ENCODE measurements around the gene IGFBP6.

Gene IGFBP6

DNA sequence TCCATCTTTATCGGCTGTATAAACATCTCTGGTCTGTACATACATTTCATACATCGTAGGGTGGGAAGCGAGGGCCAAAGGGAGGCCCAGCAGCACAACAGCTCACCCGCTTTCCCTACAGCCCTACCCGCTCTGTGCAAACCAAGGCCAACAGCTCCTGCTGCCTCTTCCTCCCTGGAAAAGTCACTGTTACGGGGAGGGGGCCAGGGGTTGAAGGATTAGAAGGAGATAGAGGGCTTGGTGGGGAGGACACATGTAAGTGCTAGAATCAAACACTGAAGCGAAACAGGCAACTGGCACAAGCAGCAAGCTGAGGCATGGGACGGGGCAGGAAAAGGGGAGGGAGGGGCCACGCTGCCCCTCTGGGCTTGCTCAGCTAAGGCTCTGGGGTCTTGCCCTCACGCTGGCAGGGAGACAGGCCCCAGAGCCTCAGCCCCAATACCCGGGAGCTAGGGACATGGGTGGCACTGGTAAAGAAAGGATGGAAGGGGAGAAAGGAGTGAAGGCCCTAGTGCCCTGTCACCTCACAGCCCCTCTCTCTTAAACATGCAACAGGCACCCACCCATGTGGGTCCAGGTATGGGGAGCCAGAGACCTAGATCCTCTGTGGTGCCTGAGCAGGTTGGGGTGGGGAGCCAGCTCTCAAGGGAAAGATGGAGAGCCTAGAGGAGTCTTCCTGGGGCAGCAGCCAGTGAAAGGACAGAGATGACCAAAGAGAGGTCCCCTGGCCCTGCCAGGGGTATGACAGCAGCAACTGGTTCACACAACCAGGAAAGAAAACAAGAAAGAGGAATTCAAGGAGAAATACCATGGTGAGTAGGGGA, 32.6 kb upstream of the IGFBP6 start:
- H4K8ac ChIP-seq (ENCODE audit: low read depth, low read length) = no peak overlapping the region
- H3K4ac ChIP-seq (ENCODE audit: low read length) = no peak overlapping the region
- no peak overlapping the region for H3K14ac ChIP-seq (ENCODE audit: low read length)
- no peaks in the 10 kb centered on the region for H3K9me3 ChIP-seq (replicated peaks in 1 of 2; ENCODE audit: control insufficient read depth in 2 of 2, insufficient read depth in 1 of 2, low read depth in 1 of 2, low read length in 2 of 2)
- H2BK120ac ChIP-seq (ENCODE audit: low read depth, low read length) = no peak overlapping the region
- H3K36me3 ChIP-seq (replicated peaks in 1 of 2; ENCODE audit: control insufficient read depth in 2 of 2, insufficient read depth in 2 of 2, low read length in 2 of 2) = peaks cover 3 to 6% of the 10 kb centered on the region in 2 donors
- no peak overlapping the region for H3K9ac ChIP-seq (ENCODE audit: low read depth, low read length, poor library complexity)
- H2BK5ac ChIP-seq (ENCODE audit: low read length) = no peak overlapping the region
- H3K27ac ChIP-seq (replicated peaks; ENCODE audit: low read length) = no peak overlapping the region
- no peak overlapping the region for H3K4me2 ChIP-seq (ENCODE audit: insufficient read depth, low read length, poor library complexity, severe bottlenecking)
- no peak overlapping the region for H4K91ac ChIP-seq (ENCODE audit: low read depth, low read length, poor library complexity)
- H3K4me1 ChIP-seq (ENCODE audit: control insufficient read depth in 2 of 2, insufficient read depth in 1 of 2, low read depth in 1 of 2, low read length in 2 of 2) = peaks cover 0 to 8% of the 10 kb centered on the region in 2 donors
- H3K79me1 ChIP-seq (ENCODE audit: low read depth, low read length) = no peaks in the 10 kb centered on the region
- no peak overlapping the region for H3K18ac ChIP-seq (ENCODE audit: low read length)
- no peak overlapping the region for H2AFZ ChIP-seq (ENCODE audit: low read length)
- no peak overlapping the region for H2BK12ac ChIP-seq (ENCODE audit: low read length)
- H3K4me3 ChIP-seq (ENCODE audit: low read length in 2 of 2) = no peak overlapping the region
- H2AK5ac ChIP-seq (ENCODE audit: low read depth, low read length) = no peak overlapping the region
- H2BK15ac ChIP-seq (ENCODE audit: low read length) = no peak overlapping the region
- H3K27me3 ChIP-seq (ENCODE audit: control insufficient read depth in 3 of 3, insufficient read depth in 3 of 3, low read depth in 1 of 3, low read length in 3 of 3) = no peaks in the 10 kb centered on the region
- H3K23ac ChIP-seq (ENCODE audit: low read depth, low read length, poor library complexity) = no peak overlapping the region
- no peak for DNase-seq (ENCODE audit: low spot score)
- WGBS, 2 donors (ENCODE audit: extremely low coverage in 2 of 2, insufficient read length in 2 of 2, insufficient replicate concordance in 1 of 2) = no CpG with 5 or more reads among the region's 11 CpGs

DNA sequence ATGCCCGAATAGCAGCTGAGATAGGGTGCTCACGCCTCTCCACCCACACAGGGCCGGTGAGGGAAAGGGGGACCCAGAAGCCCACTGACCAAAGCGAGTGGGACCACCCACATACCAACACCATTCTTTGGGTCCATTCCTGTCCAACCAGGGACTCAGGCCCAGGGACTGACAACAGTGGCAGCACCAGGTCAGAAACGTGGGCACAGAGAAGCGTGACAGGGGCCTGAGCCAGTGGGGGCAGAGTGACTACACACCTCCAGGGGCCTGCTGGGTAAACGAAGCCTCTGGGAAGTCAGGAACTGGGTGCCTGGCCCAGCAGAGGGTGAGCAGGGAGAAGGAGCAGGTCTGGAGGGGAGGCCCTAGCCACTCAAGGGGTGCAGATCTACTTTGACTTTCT, 32.0 kb upstream of the IGFBP6 start:
- no CpG with 5 or more reads among the region's 7 CpGs for WGBS, 2 donors (ENCODE audit: extremely low coverage in 2 of 2, insufficient read length in 2 of 2, insufficient replicate concordance in 1 of 2)
- no peak overlapping the region for H3K14ac ChIP-seq (ENCODE audit: low read length)
- no peak overlapping the region for H2AFZ ChIP-seq (ENCODE audit: low read length)
- peaks cover 0 to 9% of the 10 kb centered on the region in 2 donors for H3K4me1 ChIP-seq (ENCODE audit: control insufficient read depth in 2 of 2, insufficient read depth in 1 of 2, low read depth in 1 of 2, low read length in 2 of 2)
- H2BK15ac ChIP-seq (ENCODE audit: low read length) = no peak overlapping the region
- no peak overlapping the region for H2BK120ac ChIP-seq (ENCODE audit: low read depth, low read length)
- H3K23ac ChIP-seq (ENCODE audit: low read depth, low read length, poor library complexity) = no peak overlapping the region
- H3K18ac ChIP-seq (ENCODE audit: low read length) = no peak overlapping the region
- H3K9ac ChIP-seq (ENCODE audit: low read depth, low read length, poor library complexity) = no peak overlapping the region
- H4K8ac ChIP-seq (ENCODE audit: low read depth, low read length) = no peak overlapping the region
- DNase-seq (ENCODE audit: low spot score) = no peak
- no peak overlapping the region for H3K4me3 ChIP-seq (ENCODE audit: low read length in 2 of 2)
- no peaks in the 10 kb centered on the region for H3K9me3 ChIP-seq (replicated peaks in 1 of 2; ENCODE audit: control insufficient read depth in 2 of 2, insufficient read depth in 1 of 2, low read depth in 1 of 2, low read length in 2 of 2)
- H2BK12ac ChIP-seq (ENCODE audit: low read length) = no peak overlapping the region
- H3K27ac ChIP-seq (replicated peaks; ENCODE audit: low read length) = no peak overlapping the region
- H3K4me2 ChIP-seq (ENCODE audit: insufficient read depth, low read length, poor library complexity, severe bottlenecking) = no peak overlapping the region
- no peak overlapping the region for H2BK5ac ChIP-seq (ENCODE audit: low read length)
- no peaks in the 10 kb centered on the region for H3K27me3 ChIP-seq (ENCODE audit: control insufficient read depth in 3 of 3, insufficient read depth in 3 of 3, low read depth in 1 of 3, low read length in 3 of 3)
- no peak overlapping the region for H3K4ac ChIP-seq (ENCODE audit: low read length)
- H3K79me1 ChIP-seq (ENCODE audit: low read depth, low read length) = no peaks in the 10 kb centered on the region
- H3K36me3 ChIP-seq (replicated peaks in 1 of 2; ENCODE audit: control insufficient read depth in 2 of 2, insufficient read depth in 2 of 2, low read length in 2 of 2) = peaks cover 3 to 6% of the 10 kb centered on the region in 2 donors
- H2AK5ac ChIP-seq (ENCODE audit: low read depth, low read length) = peak overlapping the region; percentile 38
- no peak overlapping the region for H4K91ac ChIP-seq (ENCODE audit: low read depth, low read length, poor library complexity)

DNA sequence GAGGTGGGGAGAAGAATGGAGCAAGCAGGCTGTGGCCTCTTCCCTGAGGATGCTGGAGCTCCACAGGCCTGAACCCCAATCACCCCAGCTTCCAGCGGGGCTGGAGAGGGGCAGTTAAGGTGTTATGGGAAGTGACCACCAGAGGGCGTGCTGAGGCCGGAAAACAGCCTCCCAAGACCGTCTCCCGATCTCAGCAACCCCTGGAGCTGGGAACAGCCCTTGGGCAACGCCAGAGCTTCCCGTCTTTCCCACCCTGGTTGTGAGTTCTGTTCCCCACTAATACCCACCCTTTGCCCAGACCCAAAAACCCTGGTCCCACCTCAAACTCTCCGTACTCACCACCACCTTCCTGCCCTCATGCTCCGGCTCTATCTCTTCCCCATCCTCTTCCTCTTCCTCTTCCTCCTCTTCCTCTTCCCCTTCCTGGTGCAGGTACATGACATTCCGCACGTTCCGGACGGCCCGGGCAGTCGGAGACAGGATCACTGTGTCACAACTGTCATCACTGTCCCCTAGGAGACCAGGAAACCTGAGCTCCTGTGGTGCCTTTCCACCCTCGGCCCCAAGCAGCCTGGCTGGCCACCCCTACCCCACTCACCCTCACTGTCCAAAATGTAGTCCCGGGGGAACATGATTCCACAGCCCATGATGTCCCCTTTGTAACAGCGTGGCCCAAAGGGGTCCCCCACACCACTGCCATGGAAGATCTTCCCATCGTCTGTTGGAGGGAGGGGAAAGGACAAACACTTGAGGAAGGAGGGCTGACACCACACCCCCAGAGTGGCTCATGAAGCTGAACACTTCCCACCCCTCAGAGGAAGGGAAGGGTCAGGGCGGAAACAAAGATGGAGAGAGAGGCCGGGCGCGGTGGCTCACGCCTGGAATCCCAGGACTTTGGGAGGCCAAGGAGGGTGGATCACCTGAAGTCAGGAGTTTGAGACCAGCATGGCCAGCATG, 31.2 kb upstream of the IGFBP6 start:
- no CpG with 5 or more reads among the region's 24 CpGs for WGBS, 2 donors (ENCODE audit: extremely low coverage in 2 of 2, insufficient read length in 2 of 2, insufficient replicate concordance in 1 of 2)
- peak; percentile 70 for DNase-seq (ENCODE audit: low spot score)
- Histone ChIP-seq H3K79me1 (ENCODE audit: low read depth, low read length) (no peaks in the 10 kb centered on the region), H3K4ac (ENCODE audit: low read length) (no peak overlapping the region), H2BK12ac (ENCODE audit: low read length) (no peak overlapping the region), H3K27ac (replicated peaks; ENCODE audit: low read length) (no peak overlapping the region), H2BK15ac (ENCODE audit: low read length) (no peak overlapping the region), H2BK120ac (ENCODE audit: low read depth, low read length) (no peak overlapping the region), H2AFZ (ENCODE audit: low read length) (no peak overlapping the region), H3K4me1 (ENCODE audit: control insufficient read depth in 2 of 2, insufficient read depth in 1 of 2, low read depth in 1 of 2, low read length in 2 of 2) (peaks cover 0 to 13% of the 10 kb centered on the region in 2 donors), H3K4me2 (ENCODE audit: insufficient read depth, low read length, poor library complexity, severe bottlenecking) (no peak overlapping the region), H3K18ac (ENCODE audit: low read length) (no peak overlapping the region), H3K14ac (ENCODE audit: low read length) (no peak overlapping the region), H4K91ac (ENCODE audit: low read depth, low read length, poor library complexity) (no peak overlapping the region), H2AK5ac (ENCODE audit: low read depth, low read length) (no peak overlapping the region), H2BK5ac (ENCODE audit: low read length) (no peak overlapping the region), H3K36me3 (replicated peaks in 1 of 2; ENCODE audit: control insufficient read depth in 2 of 2, insufficient read depth in 2 of 2, low read length in 2 of 2) (peaks cover 3 to 6% of the 10 kb centered on the region in 2 donors), H3K9ac (ENCODE audit: low read depth, low read length, poor library complexity) (no peak overlapping the region), H3K23ac (ENCODE audit: low read depth, low read length, poor library complexity) (no peak overlapping the region), H4K8ac (ENCODE audit: low read depth, low read length) (no peak overlapping the region), H3K4me3 (ENCODE audit: low read length in 2 of 2) (no peak overlapping the region), H3K9me3 (replicated peaks in 1 of 2; ENCODE audit: control insufficient read depth in 2 of 2, insufficient read depth in 1 of 2, low read depth in 1 of 2, low read length in 2 of 2) (no peaks in the 10 kb centered on the region), H3K27me3 (ENCODE audit: control insufficient read depth in 3 of 3, insufficient read depth in 3 of 3, low read depth in 1 of 3, low read length in 3 of 3) (no peaks in the 10 kb centered on the region)
